Ishikawa (cell line): ENCODE data around the gene ROBO2.

Experiments used
- CEBPB ChIP-seq: IDR thresholded peaks from 2 replicates; pipeline ENCODE4 v1.6.1; 2012
- CREB1 ChIP-seq: IDR thresholded peaks from 2 replicates; pipeline ENCODE4 v1.6.1; 2012; ENCODE audit warnings: low read depth
- EP300 ChIP-seq: IDR thresholded peaks from 2 replicates; pipeline ENCODE4 v1.6.1; 2012; ENCODE audit warnings: borderline replicate concordance
- FOXM1 ChIP-seq: IDR thresholded peaks from 2 replicates; pipeline ENCODE4 v1.6.1; 2012; ENCODE audit warnings: low read depth, borderline replicate concordance
- NFIC ChIP-seq: IDR thresholded peaks from 2 replicates; pipeline ENCODE4 v1.6.1; 2012
- RAD21 ChIP-seq: IDR thresholded peaks from 2 replicates; pipeline ENCODE4 v1.6.1; 2012; ENCODE audit warnings: low read depth
- TAF1 ChIP-seq: IDR thresholded peaks from 2 replicates; pipeline ENCODE4 v1.6.1; 2012; ENCODE audit warnings: low read depth, mild to moderate bottlenecking
- TCF12 ChIP-seq: IDR thresholded peaks from 2 replicates; pipeline ENCODE4 v1.6.1; 2012; ENCODE audit warnings: low read depth
- TEAD4 ChIP-seq: IDR thresholded peaks from 2 replicates; pipeline ENCODE4 v1.6.1; 2012
- YY1 ChIP-seq: IDR thresholded peaks from 2 replicates; pipeline ENCODE4 v1.6.1; 2012; ENCODE audit warnings: low read depth
- ZBTB7A ChIP-seq: IDR thresholded peaks from 2 replicates; pipeline ENCODE4 v1.6.1; 2012; ENCODE audit warnings: low read depth
- TF ChIP-seq, protein P1 (sequence below): IDR thresholded peaks from 2 replicates; pipeline ENCODE4 v1.6.1; 2012
- TF ChIP-seq, protein P2 (sequence below): IDR thresholded peaks from 2 replicates; pipeline ENCODE4 v1.6.1; 2012
- TF ChIP-seq, protein P3 (sequence below): IDR thresholded peaks from 2 replicates; pipeline ENCODE4 v1.6.1; 2012; ENCODE audit warnings: low read depth, mild to moderate bottlenecking

DNA sequence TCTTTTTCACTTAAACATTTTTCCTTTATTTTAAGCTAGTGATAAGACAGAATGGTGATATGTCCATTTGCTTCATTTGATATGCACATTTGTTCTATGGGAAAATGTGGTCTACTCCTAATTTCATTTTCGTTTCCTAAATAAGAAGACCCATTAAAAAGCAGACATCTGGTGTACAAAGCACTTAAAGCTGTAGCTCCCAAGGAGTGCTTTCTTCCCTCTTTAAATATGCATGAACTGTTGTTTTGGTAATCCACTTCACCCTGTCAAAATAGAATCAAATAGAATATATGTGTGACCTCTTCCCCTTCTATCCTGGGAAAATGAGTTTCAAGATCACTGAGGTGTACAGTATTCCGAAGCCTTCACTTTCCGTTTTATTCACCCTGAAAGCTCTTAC is 182.8 kb downstream of the ROBO2 start:
- TF ChIP-seq CEBPB: no peak
- no peak for TF ChIP-seq EP300
- no peak for TF ChIP-seq RAD21
- no peak for TF ChIP-seq CREB1
- TF ChIP-seq ZBTB7A: no peak
- TF ChIP-seq, protein P1, sequence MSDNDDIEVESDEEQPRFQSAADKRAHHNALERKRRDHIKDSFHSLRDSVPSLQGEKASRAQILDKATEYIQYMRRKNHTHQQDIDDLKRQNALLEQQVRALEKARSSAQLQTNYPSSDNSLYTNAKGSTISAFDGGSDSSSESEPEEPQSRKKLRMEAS: no peak
- TF ChIP-seq, protein P2, sequence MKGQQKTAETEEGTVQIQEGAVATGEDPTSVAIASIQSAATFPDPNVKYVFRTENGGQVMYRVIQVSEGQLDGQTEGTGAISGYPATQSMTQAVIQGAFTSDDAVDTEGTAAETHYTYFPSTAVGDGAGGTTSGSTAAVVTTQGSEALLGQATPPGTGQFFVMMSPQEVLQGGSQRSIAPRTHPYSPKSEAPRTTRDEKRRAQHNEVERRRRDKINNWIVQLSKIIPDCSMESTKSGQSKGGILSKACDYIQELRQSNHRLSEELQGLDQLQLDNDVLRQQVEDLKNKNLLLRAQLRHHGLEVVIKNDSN: no peak
- TF ChIP-seq, protein P3, sequence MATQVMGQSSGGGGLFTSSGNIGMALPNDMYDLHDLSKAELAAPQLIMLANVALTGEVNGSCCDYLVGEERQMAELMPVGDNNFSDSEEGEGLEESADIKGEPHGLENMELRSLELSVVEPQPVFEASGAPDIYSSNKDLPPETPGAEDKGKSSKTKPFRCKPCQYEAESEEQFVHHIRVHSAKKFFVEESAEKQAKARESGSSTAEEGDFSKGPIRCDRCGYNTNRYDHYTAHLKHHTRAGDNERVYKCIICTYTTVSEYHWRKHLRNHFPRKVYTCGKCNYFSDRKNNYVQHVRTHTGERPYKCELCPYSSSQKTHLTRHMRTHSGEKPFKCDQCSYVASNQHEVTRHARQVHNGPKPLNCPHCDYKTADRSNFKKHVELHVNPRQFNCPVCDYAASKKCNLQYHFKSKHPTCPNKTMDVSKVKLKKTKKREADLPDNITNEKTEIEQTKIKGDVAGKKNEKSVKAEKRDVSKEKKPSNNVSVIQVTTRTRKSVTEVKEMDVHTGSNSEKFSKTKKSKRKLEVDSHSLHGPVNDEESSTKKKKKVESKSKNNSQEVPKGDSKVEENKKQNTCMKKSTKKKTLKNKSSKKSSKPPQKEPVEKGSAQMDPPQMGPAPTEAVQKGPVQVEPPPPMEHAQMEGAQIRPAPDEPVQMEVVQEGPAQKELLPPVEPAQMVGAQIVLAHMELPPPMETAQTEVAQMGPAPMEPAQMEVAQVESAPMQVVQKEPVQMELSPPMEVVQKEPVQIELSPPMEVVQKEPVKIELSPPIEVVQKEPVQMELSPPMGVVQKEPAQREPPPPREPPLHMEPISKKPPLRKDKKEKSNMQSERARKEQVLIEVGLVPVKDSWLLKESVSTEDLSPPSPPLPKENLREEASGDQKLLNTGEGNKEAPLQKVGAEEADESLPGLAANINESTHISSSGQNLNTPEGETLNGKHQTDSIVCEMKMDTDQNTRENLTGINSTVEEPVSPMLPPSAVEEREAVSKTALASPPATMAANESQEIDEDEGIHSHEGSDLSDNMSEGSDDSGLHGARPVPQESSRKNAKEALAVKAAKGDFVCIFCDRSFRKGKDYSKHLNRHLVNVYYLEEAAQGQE: no peak
- TF ChIP-seq YY1: no peak
- TF ChIP-seq TEAD4: no peak
- TF ChIP-seq NFIC: no peak
- TF ChIP-seq TAF1: no peak
- TF ChIP-seq FOXM1: no peak
- no peak for TF ChIP-seq TCF12
